H1 (cell line): ENCODE measurements around the gene RDH12.

Source experiments
- CTCF ChIP-seq, 3 experiments: IDR thresholded peaks; 1 replicate in 2 of 3; 2 replicates in 1 of 3; pipeline versions ENCODE4 v1.5.1 to v1.6.1; 2011; ENCODE audit warnings: low read length in 3 of 3, mild to moderate bottlenecking in 3 of 3, inconsistent platforms in 2 of 3, low read depth in 1 of 3, moderate library complexity in 1 of 3; ENCODE audit not compliant: insufficient read depth in 1 of 3; ENCODE audit errors: control extremely low read depth in 1 of 3
- EP300 ChIP-seq, 2 experiments: IDR thresholded peaks; 1 replicate in 1 of 2; 2 replicates in 1 of 2; pipeline ENCODE4 v1.6.1; 2011 to 2012; ENCODE audit warnings: low read depth in 2 of 2, low read length in 2 of 2, mild to moderate bottlenecking in 2 of 2, borderline replicate concordance in 1 of 2, inconsistent platforms in 1 of 2, moderate library complexity in 1 of 2
- EZH2 ChIP-seq: fragments of 200-600 bp; sonication (generic); IDR thresholded peaks from 2 replicates; pipeline ENCODE4 v1.7.1; 2012; ENCODE audit warnings: low read depth, mild to moderate bottlenecking, moderate library complexity, low read length, inconsistent platforms; ENCODE audit not compliant: severe bottlenecking

- TF ChIP-seq EZH2 (no peak), EP300 (IDR thresholded peaks at IDR 0.05; ENCODE audit: borderline replicate concordance in 1 of 2, low read depth in 2 of 2, low read length in 2 of 2) (no peak), CTCF (IDR thresholded peaks at IDR 0.05; ENCODE audit: control extremely low read depth in 1 of 3, insufficient read depth in 1 of 3, low read depth in 1 of 3, low read length in 3 of 3) (no peak)
Measured at GRCh38 chr14:67736771-67737170, 35.1 kb downstream of the RDH12 start.
